ENCODE measurements around the gene MACIR. TPM values are rescaled to one million over a fixed set of nuclear protein-coding genes. Genes with fewer than 3 reads are reported as not detected.

The MACIR gene
- total and polyA plus RNA-seq, 4 donors, result 3.2 to 6.2 (median 4.8) TPM

DNA sequence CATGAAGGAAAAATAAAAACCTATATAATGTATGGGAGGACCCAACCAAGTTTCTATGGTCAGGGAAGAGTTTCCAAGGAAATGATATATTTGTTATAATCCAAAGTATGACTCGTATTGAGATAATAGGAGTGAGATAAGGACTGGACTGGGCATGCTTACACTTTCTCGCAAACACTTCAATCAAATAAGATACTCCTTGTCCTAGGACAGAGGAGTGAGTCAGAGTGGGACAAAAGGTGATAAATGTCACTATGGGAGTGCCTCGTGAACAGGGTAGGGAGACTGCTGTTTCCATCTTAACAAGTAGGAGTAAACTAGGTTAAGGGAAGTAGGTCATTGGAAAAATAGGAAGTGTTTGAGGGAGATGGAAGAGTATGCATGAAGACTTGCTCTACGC, 47.2 kb downstream of the MACIR start:
- intact Hi-C loops (cut with DNase I), result no loop called here
- Histone ChIP-seq H3K4me3 (ENCODE audit: low read length in 2 of 2) (no peak overlapping the region), H3K4me1 (ENCODE audit: control insufficient read depth in 1 of 2, insufficient read depth in 2 of 2, low read length in 2 of 2) (no peaks in the 10 kb centered on the region), H3K9me3 (ENCODE audit: control insufficient read depth, low read length) (peaks cover 2% of the 10 kb centered on the region), H3K36me3 (ENCODE audit: control insufficient read depth in 1 of 2, insufficient read depth in 2 of 2, low read length in 1 of 2) (no peaks in the 10 kb centered on the region), H3K27ac (ENCODE audit: low read depth in 1 of 2, low read length in 2 of 2) (no peak overlapping the region), H3K27me3 (ENCODE audit: control insufficient read depth in 1 of 2, insufficient read depth in 2 of 2, low read length in 1 of 2) (no peaks in the 10 kb centered on the region)
- WGBS, 2 donors, result 69 to 71% methylated on average over 4 of the region's 4 CpGs
- ATAC-seq (ENCODE audit: low FRiP score), result no peak
- DNase-seq, result no peak

DNA sequence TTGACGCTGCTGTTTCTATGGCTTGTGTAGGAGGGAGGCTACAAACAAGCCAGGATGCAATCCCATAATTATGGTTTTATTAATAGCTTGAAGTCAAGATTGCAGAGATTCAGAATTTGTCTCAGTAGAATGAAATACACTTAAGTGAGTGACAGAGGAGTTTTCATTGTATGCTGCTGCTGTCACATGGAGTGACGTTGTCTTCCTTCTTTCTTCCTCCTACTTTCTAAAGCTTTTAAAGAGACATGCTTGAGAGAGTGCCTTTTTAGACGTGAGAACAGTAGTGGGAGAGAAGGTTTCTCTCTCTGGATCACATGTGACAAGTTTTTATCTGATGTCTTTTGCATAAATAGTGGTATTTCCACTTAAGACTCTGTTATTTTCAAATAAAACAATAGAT, 48.9 kb downstream of the MACIR start:
- ATAC-seq (ENCODE audit: low FRiP score) (no peak), DNase-seq (no peak)
- intact Hi-C loops (cut with DNase I), result no loop called here
- Histone ChIP-seq H3K9me3 (ENCODE audit: control insufficient read depth, low read length) (no peaks in the 10 kb centered on the region), H3K27me3 (ENCODE audit: control insufficient read depth in 1 of 2, insufficient read depth in 2 of 2, low read length in 1 of 2) (no peaks in the 10 kb centered on the region), H3K27ac (ENCODE audit: low read depth in 1 of 2, low read length in 2 of 2) (no peak overlapping the region), H3K36me3 (ENCODE audit: control insufficient read depth in 1 of 2, insufficient read depth in 2 of 2, low read length in 1 of 2) (no peaks in the 10 kb centered on the region), H3K4me1 (ENCODE audit: control insufficient read depth in 1 of 2, insufficient read depth in 2 of 2, low read length in 2 of 2) (no peaks in the 10 kb centered on the region), H3K4me3 (ENCODE audit: low read length in 2 of 2) (no peak overlapping the region)
- 68 to 70% methylated on average over 3 of the region's 3 CpGs for WGBS, 2 donors

DNA sequence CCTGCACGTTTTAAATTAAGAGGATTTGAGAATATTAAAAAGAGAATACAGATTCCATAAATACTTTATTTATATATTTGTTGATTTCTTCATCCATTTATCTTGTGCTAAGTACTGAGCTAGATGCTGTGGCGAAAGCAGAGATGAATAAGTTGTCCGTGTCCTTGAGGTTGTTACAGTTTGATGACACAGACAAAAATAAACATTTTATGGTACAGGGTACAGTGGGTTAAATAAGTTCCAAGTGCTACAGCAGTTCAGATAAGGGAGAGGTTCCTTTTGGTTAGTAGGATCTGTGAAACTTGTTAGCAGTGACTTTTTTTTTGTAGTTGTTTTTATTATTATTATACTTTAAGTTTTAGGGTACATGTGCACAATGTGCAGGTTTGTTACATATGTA, 50.2 kb downstream of the MACIR start:
- Histone ChIP-seq H3K36me3 (ENCODE audit: control insufficient read depth in 1 of 2, insufficient read depth in 2 of 2, low read length in 1 of 2) (no peaks in the 10 kb centered on the region), H3K27ac (ENCODE audit: low read depth in 1 of 2, low read length in 2 of 2) (no peak overlapping the region), H3K4me3 (ENCODE audit: low read length in 2 of 2) (no peak overlapping the region), H3K27me3 (ENCODE audit: control insufficient read depth in 1 of 2, insufficient read depth in 2 of 2, low read length in 1 of 2) (no peaks in the 10 kb centered on the region), H3K4me1 (ENCODE audit: control insufficient read depth in 1 of 2, insufficient read depth in 2 of 2, low read length in 2 of 2) (no peaks in the 10 kb centered on the region), H3K9me3 (ENCODE audit: control insufficient read depth, low read length) (no peaks in the 10 kb centered on the region)
- no peak for DNase-seq
- intact Hi-C loops (cut with DNase I), result no loop called here
- 68 to 70% methylated on average over 3 of the region's 3 CpGs for WGBS, 2 donors
- no peak for ATAC-seq (ENCODE audit: low FRiP score)

DNA sequence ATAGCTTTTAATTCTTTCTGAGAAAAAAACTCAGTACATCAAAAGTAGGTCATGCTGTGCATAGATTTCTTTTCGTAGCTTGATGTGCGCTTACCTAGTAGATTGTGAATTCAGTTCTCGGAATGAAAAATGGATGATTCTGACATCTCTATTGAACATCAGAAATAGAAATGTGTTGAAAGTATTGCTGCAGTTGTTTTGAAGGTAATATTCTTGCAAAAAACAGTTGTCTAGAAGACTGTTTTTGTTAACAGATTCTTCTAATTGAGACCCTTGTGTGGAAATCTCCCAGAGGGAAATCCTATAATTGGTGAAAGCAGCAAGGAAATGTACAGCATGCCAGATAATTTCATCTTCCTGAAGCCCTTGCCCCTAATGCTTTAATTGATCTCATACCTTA, 54.5 kb downstream of the MACIR start:
- Histone ChIP-seq H3K4me3 (ENCODE audit: low read length in 2 of 2) (no peak overlapping the region), H3K27ac (ENCODE audit: low read depth in 1 of 2, low read length in 2 of 2) (no peak overlapping the region), H3K4me1 (ENCODE audit: control insufficient read depth in 1 of 2, insufficient read depth in 2 of 2, low read length in 2 of 2) (no peaks in the 10 kb centered on the region), H3K9me3 (ENCODE audit: control insufficient read depth, low read length) (no peaks in the 10 kb centered on the region), H3K27me3 (ENCODE audit: control insufficient read depth in 1 of 2, insufficient read depth in 2 of 2, low read length in 1 of 2) (no peaks in the 10 kb centered on the region), H3K36me3 (ENCODE audit: control insufficient read depth in 1 of 2, insufficient read depth in 2 of 2, low read length in 1 of 2) (no peaks in the 10 kb centered on the region)
- 91 to 97% methylated on average over 3 of the region's 3 CpGs for WGBS, 2 donors
- no peak for ATAC-seq (ENCODE audit: low FRiP score)
- intact Hi-C loops (cut with DNase I), result no loop called here
- DNase-seq, result no peak

DNA sequence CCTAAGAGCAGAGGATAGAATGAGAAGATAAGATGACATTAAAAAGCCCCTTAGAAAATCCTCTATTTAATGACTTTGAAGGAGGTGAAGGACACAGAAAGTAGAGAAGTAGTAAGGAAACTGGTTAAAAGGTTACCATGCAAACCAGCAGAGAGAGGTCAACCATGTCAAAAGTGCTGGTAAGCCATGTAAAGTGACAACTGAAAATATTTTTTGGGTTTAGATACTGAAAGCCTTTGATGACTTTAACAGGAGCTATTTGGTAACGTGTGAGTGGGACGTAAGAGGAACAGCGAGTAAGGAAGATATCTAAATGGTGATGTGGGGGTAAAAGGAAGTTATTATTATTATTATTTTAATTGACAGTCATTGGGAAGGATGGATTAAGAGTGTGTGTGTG, 56.9 kb downstream of the MACIR start:
- Histone ChIP-seq H3K4me1 (ENCODE audit: control insufficient read depth in 1 of 2, insufficient read depth in 2 of 2, low read length in 2 of 2) (no peaks in the 10 kb centered on the region), H3K4me3 (ENCODE audit: low read length in 2 of 2) (no peak overlapping the region), H3K27ac (ENCODE audit: low read depth in 1 of 2, low read length in 2 of 2) (no peak overlapping the region), H3K9me3 (ENCODE audit: control insufficient read depth, low read length) (no peaks in the 10 kb centered on the region), H3K36me3 (ENCODE audit: control insufficient read depth in 1 of 2, insufficient read depth in 2 of 2, low read length in 1 of 2) (no peaks in the 10 kb centered on the region), H3K27me3 (ENCODE audit: control insufficient read depth in 1 of 2, insufficient read depth in 2 of 2, low read length in 1 of 2) (no peaks in the 10 kb centered on the region)
- 83 to 87% methylated on average over 3 of the region's 3 CpGs for WGBS, 2 donors
- no peak for ATAC-seq (ENCODE audit: low FRiP score)
- intact Hi-C loops (cut with DNase I), result no loop called here
- DNase-seq, result no peak

DNA sequence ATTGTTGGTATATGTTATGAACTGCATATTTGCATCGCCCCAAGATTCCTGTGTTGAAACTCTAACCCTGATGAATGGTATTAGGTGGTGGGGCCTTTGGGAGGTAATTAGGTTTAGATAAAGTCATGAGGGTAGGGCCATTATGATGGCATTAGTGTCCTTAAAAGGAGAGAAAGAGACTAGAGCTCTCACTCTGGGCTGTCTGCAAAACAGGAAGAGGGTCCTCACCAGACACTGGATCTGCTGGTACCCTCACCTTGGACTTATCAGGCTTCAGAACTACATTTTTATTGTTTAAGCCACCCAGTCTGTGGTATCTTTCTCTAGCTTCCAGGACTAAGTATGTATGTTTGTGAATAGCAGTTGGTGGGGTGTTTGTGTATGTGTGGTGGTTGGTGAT, 68.9 kb downstream of the MACIR start:
- intact Hi-C loops (cut with DNase I), result no loop called here
- ATAC-seq (ENCODE audit: low FRiP score) (no peak), DNase-seq (no peak)
- 88 to 92% methylated on average over 1 of the region's 1 CpG for WGBS, 2 donors
- H3K36me3 ChIP-seq (ENCODE audit: control insufficient read depth in 1 of 2, insufficient read depth in 2 of 2, low read length in 1 of 2), result no peaks in the 10 kb centered on the region
- H3K27ac ChIP-seq (ENCODE audit: low read depth in 1 of 2, low read length in 2 of 2), result no peak overlapping the region
- H3K9me3 ChIP-seq (ENCODE audit: control insufficient read depth, low read length), result no peaks in the 10 kb centered on the region
- H3K27me3 ChIP-seq (ENCODE audit: control insufficient read depth in 1 of 2, insufficient read depth in 2 of 2, low read length in 1 of 2), result no peaks in the 10 kb centered on the region
- no peak overlapping the region for H3K4me3 ChIP-seq (ENCODE audit: low read length in 2 of 2)
- no peaks in the 10 kb centered on the region for H3K4me1 ChIP-seq (ENCODE audit: control insufficient read depth in 1 of 2, insufficient read depth in 2 of 2, low read length in 2 of 2)

DNA sequence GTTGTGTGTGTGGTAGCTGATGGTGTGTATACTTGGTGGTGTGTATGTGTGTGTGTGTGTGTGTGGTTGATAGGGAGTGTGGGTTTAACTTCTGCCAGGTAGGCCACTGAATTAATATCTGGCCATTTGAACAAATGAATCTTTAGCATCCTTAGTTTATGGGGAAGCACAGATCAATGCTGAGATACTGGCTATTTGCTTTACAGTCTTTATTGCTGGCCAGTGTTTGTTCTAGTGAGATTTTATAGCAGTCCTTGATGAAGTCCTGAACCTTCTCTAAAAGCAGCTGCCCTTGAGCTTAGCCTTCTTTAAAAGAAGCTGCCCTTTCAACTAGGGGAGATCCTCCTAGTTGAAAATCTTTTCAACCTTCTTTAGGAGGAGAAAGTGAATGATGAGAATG, 69.3 kb downstream of the MACIR start:
- no peaks in the 10 kb centered on the region for H3K36me3 ChIP-seq (ENCODE audit: control insufficient read depth in 1 of 2, insufficient read depth in 2 of 2, low read length in 1 of 2)
- no peaks in the 10 kb centered on the region for H3K27me3 ChIP-seq (ENCODE audit: control insufficient read depth in 1 of 2, insufficient read depth in 2 of 2, low read length in 1 of 2)
- no peak for ATAC-seq (ENCODE audit: low FRiP score)
- no peak for DNase-seq
- no peaks in the 10 kb centered on the region for H3K9me3 ChIP-seq (ENCODE audit: control insufficient read depth, low read length)
- no peak overlapping the region for H3K4me3 ChIP-seq (ENCODE audit: low read length in 2 of 2)
- H3K4me1 ChIP-seq (ENCODE audit: control insufficient read depth in 1 of 2, insufficient read depth in 2 of 2, low read length in 2 of 2), result no peaks in the 10 kb centered on the region
- intact Hi-C loops (cut with DNase I), result no loop called here
- H3K27ac ChIP-seq (ENCODE audit: low read depth in 1 of 2, low read length in 2 of 2), result no peak overlapping the region

Other genes with a start within 250 kb of the MACIR start
- gene GIN1, start 138.6 kb upstream of the MACIR start, total RNA-seq, result 1 to 10 TPM; 7.0 to 9.2 TPM
- 1 to 10 TPM; 4.2 to 5.0 TPM for gene GIN1, start 138.6 kb upstream of the MACIR start, polyA plus RNA-seq
- 10 to 100 TPM; 75.1 to 79.4 TPM for gene PPIP5K2, start 138.5 kb upstream of the MACIR start, total RNA-seq
- 10 to 100 TPM; 17.9 to 47.4 TPM for gene PPIP5K2, start 138.5 kb upstream of the MACIR start, polyA plus RNA-seq